ENCODE measurements around the gene LRBA.

DNA sequence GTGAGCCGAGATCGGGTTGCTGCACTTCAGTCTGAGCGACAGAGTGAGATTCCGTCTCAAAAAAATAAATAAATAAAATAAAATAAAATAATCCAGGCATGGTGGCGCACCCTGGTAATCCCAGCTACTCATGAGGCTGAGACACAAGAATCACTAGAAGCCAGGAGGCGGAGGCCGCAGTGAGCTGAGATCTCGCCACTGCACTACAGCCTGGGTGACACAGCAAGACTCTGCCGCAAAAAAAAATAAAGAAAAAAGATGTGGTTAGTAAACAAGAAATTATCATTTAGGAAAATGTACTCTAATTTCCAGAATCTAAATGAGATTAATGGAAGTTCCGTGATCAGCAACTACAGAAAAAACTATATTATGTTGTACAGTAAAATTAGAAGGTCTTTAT lies 14.5 kb upstream of the LRBA start:
- no peak for TF ChIP-seq CTCF (IDR thresholded peaks at IDR 0.05; ENCODE audit: low read length)
- no peak for TF ChIP-seq EZH2phosphoT487 (IDR thresholded peaks at IDR 0.05; ENCODE audit: low read length)

All from MM.1S (cell line).